ENCODE results near the gene KANSL1. TPM values are rescaled to one million over a fixed set of nuclear protein-coding genes. Genes with fewer than 3 reads are reported as not detected.
"Not testable (repeated sequence)": the region's sequence is repeated elsewhere in the genome, so short reads cannot be mapped to it uniquely, and the experiment has no call there.

The KANSL1 gene
- total RNA-seq, 1 experiment from 2014 or later = 67.1 TPM

DNA sequence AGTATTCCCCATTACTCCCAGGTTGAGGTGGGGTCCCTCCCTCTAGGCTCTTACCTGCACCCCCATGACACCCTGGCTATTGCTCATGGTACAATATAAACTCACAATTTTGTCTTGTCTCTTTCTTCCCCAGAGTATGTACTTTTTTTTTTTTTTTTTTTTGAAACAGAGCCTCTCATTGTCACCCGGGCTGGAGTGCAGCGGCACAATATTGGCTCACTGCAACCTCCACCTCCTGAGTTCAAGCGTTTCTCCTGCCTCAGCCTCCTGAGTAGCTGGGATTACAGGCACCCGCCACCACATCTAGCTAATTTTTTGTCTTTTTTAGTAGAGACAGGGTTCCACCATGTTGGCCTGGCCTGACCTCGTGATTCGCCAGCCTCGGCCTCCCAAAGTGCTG, 8.5 kb downstream of the KANSL1 start:
- ChIA-PET CTCF (interaction anchor here (0.6 to 1.2 kb wide), 4 partner anchors 8 to 140 kb away, joined by 3 to 4 read pairs (median 3); partner anchors contain the start of gene KANSL1), POLR2A (interaction anchor here (6.4 kb wide), 1 partner anchor 8 kb away, joined by 27 read pairs; the partner anchor contains the start of gene KANSL1)
- Mint-ChIP-seq H3K4me3 (ENCODE audit: unreplicated experiment) (no peak overlapping the region), H3K9me3 (ENCODE audit: unreplicated experiment) (no peaks in the 10 kb centered on the region), H3K4me1 (ENCODE audit: insufficient read depth, unreplicated experiment) (peaks cover 60% of the 10 kb centered on the region), H3K27me3 (ENCODE audit: insufficient read depth, unreplicated experiment) (no peaks in the 10 kb centered on the region), H3K27ac (ENCODE audit: low read depth, unreplicated experiment) (no peak overlapping the region), H3K36me3 (ENCODE audit: insufficient read depth, unreplicated experiment) (peaks cover 15% of the 10 kb centered on the region)
- DNase-seq (ENCODE audit: unreplicated experiment) = no peak
- TF ChIP-seq, protein P1, sequence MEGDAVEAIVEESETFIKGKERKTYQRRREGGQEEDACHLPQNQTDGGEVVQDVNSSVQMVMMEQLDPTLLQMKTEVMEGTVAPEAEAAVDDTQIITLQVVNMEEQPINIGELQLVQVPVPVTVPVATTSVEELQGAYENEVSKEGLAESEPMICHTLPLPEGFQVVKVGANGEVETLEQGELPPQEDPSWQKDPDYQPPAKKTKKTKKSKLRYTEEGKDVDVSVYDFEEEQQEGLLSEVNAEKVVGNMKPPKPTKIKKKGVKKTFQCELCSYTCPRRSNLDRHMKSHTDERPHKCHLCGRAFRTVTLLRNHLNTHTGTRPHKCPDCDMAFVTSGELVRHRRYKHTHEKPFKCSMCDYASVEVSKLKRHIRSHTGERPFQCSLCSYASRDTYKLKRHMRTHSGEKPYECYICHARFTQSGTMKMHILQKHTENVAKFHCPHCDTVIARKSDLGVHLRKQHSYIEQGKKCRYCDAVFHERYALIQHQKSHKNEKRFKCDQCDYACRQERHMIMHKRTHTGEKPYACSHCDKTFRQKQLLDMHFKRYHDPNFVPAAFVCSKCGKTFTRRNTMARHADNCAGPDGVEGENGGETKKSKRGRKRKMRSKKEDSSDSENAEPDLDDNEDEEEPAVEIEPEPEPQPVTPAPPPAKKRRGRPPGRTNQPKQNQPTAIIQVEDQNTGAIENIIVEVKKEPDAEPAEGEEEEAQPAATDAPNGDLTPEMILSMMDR (IDR thresholded peaks at IDR 0.05; ENCODE audit: unreplicated experiment) = no peak
- no TSS peak for BruUV-seq (replicated peaks)
- intact Hi-C loops (cut with micrococcal nuclease) = loop anchor here (5.0 to 10.0 kb wide), 2 partner anchors 42 to 180 kb away; no protein-coding TSS in a partner anchor

GRCh38 chr17:46183383-46183782, 9.8 kb downstream of the KANSL1 start:
- not testable (repeated sequence) for BruUV-seq (replicated peaks); H3K27ac Mint-ChIP-seq (ENCODE audit: low read depth, unreplicated experiment); H3K4me3 Mint-ChIP-seq (ENCODE audit: unreplicated experiment); H3K9me3 Mint-ChIP-seq (ENCODE audit: unreplicated experiment); DNase-seq (ENCODE audit: unreplicated experiment); H3K27me3 Mint-ChIP-seq (ENCODE audit: insufficient read depth, unreplicated experiment)
- CTCF ChIA-PET = interaction anchor here (0.6 to 1.2 kb wide), 3 partner anchors 15 to 808 kb away, joined by 3 to 5 read pairs (median 3); no protein-coding TSS in a partner anchor
- POLR2A ChIA-PET = interaction anchor here (0.5 to 6.4 kb wide), 3 partner anchors 9 to 181 kb away, joined by 3 to 27 read pairs (median 3); partner anchors contain the start of gene KANSL1
- intact Hi-C loops (cut with micrococcal nuclease) = loop anchor here (10.0 kb wide), 1 partner anchor 179 kb away; no protein-coding TSS in a partner anchor
- H3K4me1 Mint-ChIP-seq (ENCODE audit: insufficient read depth, unreplicated experiment) = peaks cover 69% of the 10 kb centered on the region
- peaks cover 21% of the 10 kb centered on the region for H3K36me3 Mint-ChIP-seq (ENCODE audit: insufficient read depth, unreplicated experiment)

- intact Hi-C loops (cut with micrococcal nuclease) = loop anchor here (10.0 kb wide), 1 partner anchor 178 kb away; no protein-coding TSS in a partner anchor
- peaks cover 21% of the 10 kb centered on the region for H3K36me3 Mint-ChIP-seq (ENCODE audit: insufficient read depth, unreplicated experiment)
- ChIA-PET CTCF (interaction anchor here (0.6 to 1.2 kb wide), 3 partner anchors 15 to 808 kb away, joined by 3 to 5 read pairs (median 3); no protein-coding TSS in a partner anchor), POLR2A (interaction anchor here (0.6 to 6.4 kb wide), 3 partner anchors 9 to 180 kb away, joined by 3 to 27 read pairs (median 4); partner anchors contain the start of gene KANSL1)
- TF ChIP-seq, protein P1 (IDR thresholded peaks at IDR 0.05; ENCODE audit: unreplicated experiment) = no peak
- H3K27ac Mint-ChIP-seq (ENCODE audit: low read depth, unreplicated experiment) = no peak overlapping the region
- H3K9me3 Mint-ChIP-seq (ENCODE audit: unreplicated experiment) = no peaks in the 10 kb centered on the region
- H3K27me3 Mint-ChIP-seq (ENCODE audit: insufficient read depth, unreplicated experiment) = no peaks in the 10 kb centered on the region
- DNase-seq (ENCODE audit: unreplicated experiment) = no peak
- no TSS peak for BruUV-seq (replicated peaks)
- H3K4me1 Mint-ChIP-seq (ENCODE audit: insufficient read depth, unreplicated experiment) = peaks cover 69% of the 10 kb centered on the region
- no peak overlapping the region for H3K4me3 Mint-ChIP-seq (ENCODE audit: unreplicated experiment)
Measured at GRCh38 chr17:46182961-46183360, 10.3 kb downstream of the KANSL1 start.

GRCh38 chr17:46181940-46182339, 11.3 kb downstream of the KANSL1 start:
- DNase-seq (ENCODE audit: unreplicated experiment) = no peak
- Mint-ChIP-seq H3K27me3 (ENCODE audit: insufficient read depth, unreplicated experiment) (no peaks in the 10 kb centered on the region), H3K27ac (ENCODE audit: low read depth, unreplicated experiment) (no peak overlapping the region), H3K36me3 (ENCODE audit: insufficient read depth, unreplicated experiment) (peaks cover 21% of the 10 kb centered on the region), H3K9me3 (ENCODE audit: unreplicated experiment) (no peaks in the 10 kb centered on the region), H3K4me1 (ENCODE audit: insufficient read depth, unreplicated experiment) (peaks cover 66% of the 10 kb centered on the region), H3K4me3 (ENCODE audit: unreplicated experiment) (no peak overlapping the region)
- CTCF ChIA-PET = no interaction called here
- POLR2A ChIA-PET = interaction anchor here (0.7 to 6.4 kb wide), 5 partner anchors 8 to 22 kb away, joined by 3 to 27 read pairs (median 4); partner anchors contain the start of gene KANSL1
- TF ChIP-seq, protein P1 (IDR thresholded peaks at IDR 0.05; ENCODE audit: unreplicated experiment) = no peak
- intact Hi-C loops (cut with micrococcal nuclease) = loop anchor here (10.0 kb wide), 1 partner anchor 177 kb away; no protein-coding TSS in a partner anchor
- BruUV-seq (replicated peaks) = no TSS peak

GRCh38 chr17:46181316-46181715, 11.9 kb downstream of the KANSL1 start:
- Mint-ChIP-seq H3K4me1 (ENCODE audit: insufficient read depth, unreplicated experiment) (peaks cover 71% of the 10 kb centered on the region), H3K36me3 (ENCODE audit: insufficient read depth, unreplicated experiment) (peaks cover 21% of the 10 kb centered on the region)
- not testable (repeated sequence) for BruUV-seq (replicated peaks); H3K9me3 Mint-ChIP-seq (ENCODE audit: unreplicated experiment); DNase-seq (ENCODE audit: unreplicated experiment); H3K4me3 Mint-ChIP-seq (ENCODE audit: unreplicated experiment); H3K27me3 Mint-ChIP-seq (ENCODE audit: insufficient read depth, unreplicated experiment); H3K27ac Mint-ChIP-seq (ENCODE audit: low read depth, unreplicated experiment)
- POLR2A ChIA-PET = interaction anchor here (0.7 to 6.4 kb wide), 5 partner anchors 8 to 107 kb away, joined by 3 to 27 read pairs (median 4); partner anchors contain the start of gene KANSL1
- CTCF ChIA-PET = interaction anchor here (0.6 to 1.4 kb wide), 3 partner anchors 9 to 74 kb away, joined by 4 to 6 read pairs (median 5); partner anchors contain the start of gene KANSL1
- intact Hi-C loops (cut with micrococcal nuclease) = loop anchor here (10.0 kb wide), 1 partner anchor 177 kb away; no protein-coding TSS in a partner anchor
